GM12801 (cell line): Measurements from ENCODE around the gene PREB.

ENCODE experiments used
- TF ChIP-seq, protein P1 (sequence below): IDR thresholded peaks from one replicate; pipeline ENCODE4 v1.5.1; 2011; ENCODE audit warnings: control low read depth; ENCODE audit not compliant: insufficient read length; ENCODE audit errors: extremely low read depth

PREB gene

GRCh38 chr2:27093430-27094352 lies 40.7 kb downstream of the PREB start:
- TF ChIP-seq, protein P1, sequence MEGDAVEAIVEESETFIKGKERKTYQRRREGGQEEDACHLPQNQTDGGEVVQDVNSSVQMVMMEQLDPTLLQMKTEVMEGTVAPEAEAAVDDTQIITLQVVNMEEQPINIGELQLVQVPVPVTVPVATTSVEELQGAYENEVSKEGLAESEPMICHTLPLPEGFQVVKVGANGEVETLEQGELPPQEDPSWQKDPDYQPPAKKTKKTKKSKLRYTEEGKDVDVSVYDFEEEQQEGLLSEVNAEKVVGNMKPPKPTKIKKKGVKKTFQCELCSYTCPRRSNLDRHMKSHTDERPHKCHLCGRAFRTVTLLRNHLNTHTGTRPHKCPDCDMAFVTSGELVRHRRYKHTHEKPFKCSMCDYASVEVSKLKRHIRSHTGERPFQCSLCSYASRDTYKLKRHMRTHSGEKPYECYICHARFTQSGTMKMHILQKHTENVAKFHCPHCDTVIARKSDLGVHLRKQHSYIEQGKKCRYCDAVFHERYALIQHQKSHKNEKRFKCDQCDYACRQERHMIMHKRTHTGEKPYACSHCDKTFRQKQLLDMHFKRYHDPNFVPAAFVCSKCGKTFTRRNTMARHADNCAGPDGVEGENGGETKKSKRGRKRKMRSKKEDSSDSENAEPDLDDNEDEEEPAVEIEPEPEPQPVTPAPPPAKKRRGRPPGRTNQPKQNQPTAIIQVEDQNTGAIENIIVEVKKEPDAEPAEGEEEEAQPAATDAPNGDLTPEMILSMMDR = no peak

DNA sequence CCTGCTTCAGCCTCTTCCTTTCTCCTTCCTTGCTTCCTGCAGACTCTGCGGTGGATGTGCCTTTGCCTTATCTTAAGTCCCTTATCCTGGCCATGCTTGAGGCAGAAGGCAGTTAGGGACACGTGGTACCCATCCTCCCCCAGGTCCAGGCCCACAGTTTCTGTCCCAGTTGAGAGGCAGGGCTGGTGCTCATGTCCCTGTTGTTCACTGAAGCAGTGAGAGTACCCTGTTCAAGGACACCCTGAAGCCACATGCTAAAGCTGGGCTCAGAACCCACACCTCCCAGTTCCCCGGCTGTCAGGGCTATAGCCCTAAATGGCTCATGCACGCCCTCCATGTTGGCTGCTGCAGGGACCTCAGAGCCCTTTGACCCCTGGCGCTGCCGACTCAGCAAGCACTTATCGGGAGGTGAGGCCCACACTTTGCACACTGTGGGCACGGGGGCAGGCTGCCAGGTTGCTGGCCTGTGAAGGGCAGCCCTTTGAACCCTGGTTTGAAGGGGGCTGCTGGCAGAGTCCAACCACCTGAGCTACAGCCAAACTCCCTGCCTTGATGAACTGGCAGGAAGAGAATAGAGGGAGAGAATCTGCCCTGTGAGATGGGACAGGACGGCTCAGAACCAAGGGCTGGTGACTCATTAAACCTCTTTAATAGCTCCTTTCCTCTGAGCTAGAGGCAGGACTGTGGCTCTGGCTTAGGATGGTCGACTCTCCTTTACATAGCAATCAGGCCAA lies 41.6 kb downstream of the PREB start:
- TF ChIP-seq, protein P1 = no peak

DNA sequence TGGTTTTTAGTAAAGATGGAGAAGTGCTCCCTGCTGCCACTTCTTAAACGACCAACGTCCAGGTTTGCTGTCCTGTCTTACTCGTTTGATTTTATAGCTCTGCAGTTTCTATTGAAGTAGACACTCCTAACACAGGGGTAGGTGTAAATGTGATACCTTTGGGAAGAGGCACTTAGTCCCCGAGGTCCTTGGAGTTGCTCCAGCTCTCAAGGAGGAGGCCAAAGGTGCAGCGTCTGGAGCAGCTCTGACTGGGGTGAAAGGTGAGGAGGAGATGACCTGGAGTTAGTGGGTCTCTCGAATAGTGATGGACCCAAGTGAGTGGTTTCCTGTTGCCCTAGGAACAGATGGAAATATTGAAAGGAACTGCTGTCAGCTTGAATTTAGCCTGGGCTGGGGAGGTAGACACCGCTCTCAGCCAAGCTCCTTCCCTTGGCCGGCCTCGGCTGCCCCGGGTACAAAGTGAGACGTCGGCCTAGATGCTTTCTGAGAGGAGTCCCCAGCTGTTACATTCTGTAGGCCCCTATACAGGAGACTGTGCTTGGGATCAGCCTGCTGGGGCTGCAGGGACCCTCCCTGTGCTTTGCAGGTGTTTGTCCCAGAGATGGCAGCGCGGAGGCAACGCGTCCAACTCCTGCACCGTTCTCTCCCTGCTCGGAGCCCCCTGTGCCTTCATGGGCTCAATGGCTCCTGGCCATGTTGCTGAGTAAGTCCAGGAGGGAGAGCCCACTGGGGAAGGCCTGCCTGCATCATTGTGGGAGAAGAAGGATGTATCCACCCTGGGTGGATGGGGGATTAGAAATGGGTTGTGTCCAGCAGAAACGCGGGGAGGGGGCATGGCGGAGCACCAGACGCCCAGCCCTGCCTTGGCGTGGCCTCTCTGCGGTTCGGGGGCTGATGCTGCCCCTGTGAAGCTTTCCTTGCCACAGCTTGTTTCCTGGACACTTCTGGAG lies 42.4 kb downstream of the PREB start:
- TF ChIP-seq, protein P1 = no peak

GRCh38 chr2:27089111-27089954 lies 45.1 kb downstream of the PREB start:
- TF ChIP-seq, protein P1 = no peak

DNA sequence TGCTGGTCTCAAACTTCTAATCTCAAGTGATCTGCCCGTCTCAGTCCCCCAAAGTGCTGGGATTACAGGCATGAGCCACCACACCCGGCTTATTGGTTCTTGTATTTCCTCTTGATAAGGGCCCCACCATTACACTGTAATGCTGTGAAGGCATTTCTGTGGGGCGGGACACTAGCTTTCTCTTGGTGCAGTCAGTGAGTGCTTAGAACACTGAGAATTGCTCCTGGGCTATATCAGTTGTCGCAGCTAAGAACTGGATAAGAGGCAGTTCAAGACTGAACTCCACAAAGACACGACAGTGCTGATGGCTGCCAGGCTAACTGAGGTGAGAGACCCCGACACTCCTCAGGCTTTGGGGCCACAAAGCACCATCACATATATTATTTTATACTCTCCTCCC lies 45.8 kb downstream of the PREB start:
- TF ChIP-seq, protein P1 = no peak

DNA sequence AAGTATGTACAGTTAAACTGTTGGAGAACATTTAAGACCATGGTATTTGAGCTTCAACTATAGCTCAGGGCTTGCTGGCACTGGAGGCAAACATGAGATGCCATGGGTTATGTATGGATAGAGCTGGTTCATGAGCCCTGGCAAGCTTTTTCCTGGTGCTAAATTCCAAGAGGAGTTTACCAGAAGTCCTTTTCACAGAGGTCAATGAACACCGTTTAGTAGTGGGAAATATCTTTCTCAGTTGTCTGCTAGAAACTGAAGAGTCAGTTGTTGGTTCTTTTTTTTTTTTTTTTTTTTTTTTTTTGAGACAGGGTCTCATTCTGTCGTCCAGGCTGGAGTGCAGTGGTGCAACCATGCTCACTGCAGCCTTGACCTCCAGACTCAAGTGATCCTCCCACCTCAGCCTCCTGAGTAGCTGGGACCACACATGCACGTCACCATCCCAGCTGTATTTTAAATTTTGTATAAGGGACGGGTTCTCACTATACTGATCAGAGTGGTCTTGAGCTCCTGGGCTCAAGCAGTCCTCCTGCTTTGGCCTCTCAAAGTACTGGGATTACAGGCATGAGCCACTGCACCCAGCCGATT lies 46.5 kb downstream of the PREB start:
- TF ChIP-seq, protein P1 = no peak
